ENCODE measurements around the gene HOXD8.

- TF ChIP-seq, protein P1, sequence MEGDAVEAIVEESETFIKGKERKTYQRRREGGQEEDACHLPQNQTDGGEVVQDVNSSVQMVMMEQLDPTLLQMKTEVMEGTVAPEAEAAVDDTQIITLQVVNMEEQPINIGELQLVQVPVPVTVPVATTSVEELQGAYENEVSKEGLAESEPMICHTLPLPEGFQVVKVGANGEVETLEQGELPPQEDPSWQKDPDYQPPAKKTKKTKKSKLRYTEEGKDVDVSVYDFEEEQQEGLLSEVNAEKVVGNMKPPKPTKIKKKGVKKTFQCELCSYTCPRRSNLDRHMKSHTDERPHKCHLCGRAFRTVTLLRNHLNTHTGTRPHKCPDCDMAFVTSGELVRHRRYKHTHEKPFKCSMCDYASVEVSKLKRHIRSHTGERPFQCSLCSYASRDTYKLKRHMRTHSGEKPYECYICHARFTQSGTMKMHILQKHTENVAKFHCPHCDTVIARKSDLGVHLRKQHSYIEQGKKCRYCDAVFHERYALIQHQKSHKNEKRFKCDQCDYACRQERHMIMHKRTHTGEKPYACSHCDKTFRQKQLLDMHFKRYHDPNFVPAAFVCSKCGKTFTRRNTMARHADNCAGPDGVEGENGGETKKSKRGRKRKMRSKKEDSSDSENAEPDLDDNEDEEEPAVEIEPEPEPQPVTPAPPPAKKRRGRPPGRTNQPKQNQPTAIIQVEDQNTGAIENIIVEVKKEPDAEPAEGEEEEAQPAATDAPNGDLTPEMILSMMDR (IDR thresholded peaks at IDR 0.05) = no peak
- TF ChIP-seq EZH2 (IDR thresholded peaks at IDR 0.05) (no peak), EZH2phosphoT487 (IDR thresholded peaks at IDR 0.05) (no peak)
Observed at GRCh38 chr2:176089843-176090395, 39.6 kb upstream of the HOXD8 start.

All from neural progenitor cell (in vitro differentiated cells).